ENCODE data around the gene TRMT44.

TRMT44 gene

GRCh38 chr4:8494983-8495548 lies 54.5 kb downstream of the TRMT44 start:
- no peaks in the 10 kb centered on the region for H3K4me1 ChIP-seq (ENCODE audit: control insufficient read depth in 1 of 2, insufficient read depth in 1 of 2, low read depth in 1 of 2, low read length in 1 of 2)
- no peaks in the 10 kb centered on the region for H3K27me3 ChIP-seq
- no peak overlapping the region for H3K4me3 ChIP-seq (ENCODE audit: low read depth in 1 of 2, low read length in 1 of 2)
- no peak for TF ChIP-seq CTCF (IDR thresholded peaks at IDR 0.05)
- no peaks in the 10 kb centered on the region for H3K9me3 ChIP-seq
- no peak overlapping the region for H3K27ac ChIP-seq
- H3K36me3 ChIP-seq = no peaks in the 10 kb centered on the region

GRCh38 chr4:8495803-8496202 lies 55.2 kb downstream of the TRMT44 start:
- Histone ChIP-seq H3K36me3 (no peaks in the 10 kb centered on the region), H3K4me3 (ENCODE audit: low read depth in 1 of 2, low read length in 1 of 2) (no peak overlapping the region), H3K9me3 (no peaks in the 10 kb centered on the region), H3K4me1 (ENCODE audit: control insufficient read depth in 1 of 2, insufficient read depth in 1 of 2, low read depth in 1 of 2, low read length in 1 of 2) (no peaks in the 10 kb centered on the region), H3K27ac (no peak overlapping the region), H3K27me3 (no peaks in the 10 kb centered on the region)
- no peak for TF ChIP-seq CTCF (IDR thresholded peaks at IDR 0.05)

GRCh38 chr4:8497762-8498161 lies 57.2 kb downstream of the TRMT44 start:
- H3K9me3 ChIP-seq = no peaks in the 10 kb centered on the region
- H3K36me3 ChIP-seq = no peaks in the 10 kb centered on the region
- H3K27me3 ChIP-seq = no peaks in the 10 kb centered on the region
- H3K27ac ChIP-seq = no peak overlapping the region
- no peaks in the 10 kb centered on the region for H3K4me1 ChIP-seq (ENCODE audit: control insufficient read depth in 1 of 2, insufficient read depth in 1 of 2, low read depth in 1 of 2, low read length in 1 of 2)
- no peak for TF ChIP-seq CTCF (IDR thresholded peaks at IDR 0.05)
- no peak overlapping the region for H3K4me3 ChIP-seq (ENCODE audit: low read depth in 1 of 2, low read length in 1 of 2)

- no peak overlapping the region for H3K27ac ChIP-seq
- H3K27me3 ChIP-seq = no peaks in the 10 kb centered on the region
Observed at GRCh38 chr4:8500966-8501365, 60.4 kb downstream of the TRMT44 start.

GRCh38 chr4:8501781-8502180 lies 61.2 kb downstream of the TRMT44 start:
- Histone ChIP-seq H3K36me3 (no peaks in the 10 kb centered on the region), H3K27ac (no peak overlapping the region), H3K27me3 (no peaks in the 10 kb centered on the region), H3K4me1 (ENCODE audit: control insufficient read depth in 1 of 2, insufficient read depth in 1 of 2, low read depth in 1 of 2, low read length in 1 of 2) (no peaks in the 10 kb centered on the region), H3K9me3 (no peaks in the 10 kb centered on the region), H3K4me3 (ENCODE audit: low read depth in 1 of 2, low read length in 1 of 2) (no peak overlapping the region)
- no peak for TF ChIP-seq CTCF (IDR thresholded peaks at IDR 0.05)

More at GRCh38 chr4:8500966-8501365, 60.4 kb downstream of the TRMT44 start:
- TF ChIP-seq CTCF (IDR thresholded peaks at IDR 0.05) = no peak
- Histone ChIP-seq H3K36me3 (no peaks in the 10 kb centered on the region), H3K4me1 (ENCODE audit: control insufficient read depth in 1 of 2, insufficient read depth in 1 of 2, low read depth in 1 of 2, low read length in 1 of 2) (no peaks in the 10 kb centered on the region), H3K9me3 (no peaks in the 10 kb centered on the region), H3K4me3 (ENCODE audit: low read depth in 1 of 2, low read length in 1 of 2) (no peak overlapping the region)

GRCh38 chr4:8502371-8502770 lies 61.8 kb downstream of the TRMT44 start:
- Histone ChIP-seq H3K27ac (no peak overlapping the region), H3K27me3 (no peaks in the 10 kb centered on the region), H3K9me3 (no peaks in the 10 kb centered on the region), H3K36me3 (no peaks in the 10 kb centered on the region), H3K4me3 (ENCODE audit: low read depth in 1 of 2, low read length in 1 of 2) (no peak overlapping the region), H3K4me1 (ENCODE audit: control insufficient read depth in 1 of 2, insufficient read depth in 1 of 2, low read depth in 1 of 2, low read length in 1 of 2) (no peaks in the 10 kb centered on the region)
- TF ChIP-seq CTCF (IDR thresholded peaks at IDR 0.05) = no peak
